HCT116 (cell line): ENCODE measurements around the gene TCF23.

Experiments
- CEBPB ChIP-seq: IDR thresholded peaks from 2 replicates; pipeline ENCODE4 v1.6.1; 2012; ENCODE audit warnings: low read depth
- EGR1 ChIP-seq: IDR thresholded peaks from 2 replicates; pipeline ENCODE4 v1.6.1; 2012; ENCODE audit warnings: low read depth
- EZH2 ChIP-seq: fragments of 200-600 bp; sonication (generic); IDR thresholded peaks from 2 replicates; pipeline ENCODE4 v1.6.1; 2017; ENCODE audit warnings: antibody characterized with exemption, mixed run types
- EZH2phosphoT487 ChIP-seq: fragments of 200-600 bp; IDR thresholded peaks from 2 replicates; pipeline ENCODE4 v1.6.1; 2018; ENCODE audit warnings: antibody characterized with exemption, borderline replicate concordance
- FOSL1 ChIP-seq: IDR thresholded peaks from 2 replicates; pipeline ENCODE4 v1.6.1; 2012; ENCODE audit warnings: low read depth
- JUND ChIP-seq: IDR thresholded peaks from 2 replicates; pipeline ENCODE4 v1.6.1; 2012
- POLR2A ChIP-seq: IDR thresholded peaks from 2 replicates; pipeline ENCODE4 v1.7.0; 2011; ENCODE audit warnings: borderline replicate concordance; ENCODE audit not compliant: insufficient read depth, insufficient read length; ENCODE audit errors: extremely low read depth
- POLR2AphosphoS5 ChIP-seq: IDR thresholded peaks from 2 replicates; pipeline ENCODE4 v1.6.1; 2011; ENCODE audit warnings: mild to moderate bottlenecking, low read depth, low read length, moderate library complexity
- RAD21 ChIP-seq: IDR thresholded peaks from 2 replicates; pipeline ENCODE4 v1.6.1; 2012; ENCODE audit warnings: low read depth, mild to moderate bottlenecking
- SP1 ChIP-seq: IDR thresholded peaks from 2 replicates; pipeline ENCODE4 v1.6.1; 2012; ENCODE audit warnings: low read depth
- ZNF274 ChIP-seq: fragments of 200-500 bp; sonication (Bioruptor generic); IDR thresholded peaks from 2 replicates; pipeline ENCODE4 v1.6.1; 2014; ENCODE audit warnings: mild to moderate bottlenecking, low read depth, low read length, inconsistent platforms
- TF ChIP-seq, protein P1 (sequence below): IDR thresholded peaks from 2 replicates; pipeline ENCODE4 v1.6.1; 2012; ENCODE audit warnings: low read depth
- TF ChIP-seq, protein P2 (sequence below), 3 experiments: fragments of 200-600 bp in 1 of 3; sonication (generic) in 1 of 3; IDR thresholded peaks in 2 of 3; conservative IDR thresholded peaks in 1 of 3; 2 replicates each; pipeline ENCODE4 v1.5.1; 2012 to 2017; ENCODE audit warnings: low read depth in 2 of 3, low read length in 2 of 3, antibody characterized with exemption in 1 of 3, borderline replicate concordance in 1 of 3, control low read depth in 1 of 3, mild to moderate bottlenecking in 1 of 3, mixed read lengths in 1 of 3, mixed run types in 1 of 3, moderate library complexity in 1 of 3; ENCODE audit not compliant: insufficient read depth in 1 of 3

DNA sequence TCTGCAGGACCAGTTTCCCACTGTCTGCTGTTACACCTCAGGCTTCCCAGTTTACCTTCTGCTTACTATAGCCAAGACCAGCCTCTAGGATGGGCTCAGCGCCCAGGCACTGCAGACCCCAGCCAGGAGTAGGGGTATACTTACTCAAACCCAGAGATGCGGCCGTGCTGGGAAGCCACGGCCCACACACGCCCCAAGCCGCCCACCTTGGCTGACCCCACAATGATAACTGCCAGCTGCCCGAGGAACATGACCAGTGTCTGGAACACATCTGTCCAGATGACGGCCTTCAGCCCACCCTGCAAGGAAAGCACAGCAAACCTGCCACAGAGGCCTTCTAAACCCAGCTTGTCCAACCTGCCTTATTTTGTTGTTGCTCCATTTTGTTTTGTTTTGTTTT is 56.4 kb downstream of the TCF23 start:
- TF ChIP-seq POLR2A, result no peak
- TF ChIP-seq, protein P1, sequence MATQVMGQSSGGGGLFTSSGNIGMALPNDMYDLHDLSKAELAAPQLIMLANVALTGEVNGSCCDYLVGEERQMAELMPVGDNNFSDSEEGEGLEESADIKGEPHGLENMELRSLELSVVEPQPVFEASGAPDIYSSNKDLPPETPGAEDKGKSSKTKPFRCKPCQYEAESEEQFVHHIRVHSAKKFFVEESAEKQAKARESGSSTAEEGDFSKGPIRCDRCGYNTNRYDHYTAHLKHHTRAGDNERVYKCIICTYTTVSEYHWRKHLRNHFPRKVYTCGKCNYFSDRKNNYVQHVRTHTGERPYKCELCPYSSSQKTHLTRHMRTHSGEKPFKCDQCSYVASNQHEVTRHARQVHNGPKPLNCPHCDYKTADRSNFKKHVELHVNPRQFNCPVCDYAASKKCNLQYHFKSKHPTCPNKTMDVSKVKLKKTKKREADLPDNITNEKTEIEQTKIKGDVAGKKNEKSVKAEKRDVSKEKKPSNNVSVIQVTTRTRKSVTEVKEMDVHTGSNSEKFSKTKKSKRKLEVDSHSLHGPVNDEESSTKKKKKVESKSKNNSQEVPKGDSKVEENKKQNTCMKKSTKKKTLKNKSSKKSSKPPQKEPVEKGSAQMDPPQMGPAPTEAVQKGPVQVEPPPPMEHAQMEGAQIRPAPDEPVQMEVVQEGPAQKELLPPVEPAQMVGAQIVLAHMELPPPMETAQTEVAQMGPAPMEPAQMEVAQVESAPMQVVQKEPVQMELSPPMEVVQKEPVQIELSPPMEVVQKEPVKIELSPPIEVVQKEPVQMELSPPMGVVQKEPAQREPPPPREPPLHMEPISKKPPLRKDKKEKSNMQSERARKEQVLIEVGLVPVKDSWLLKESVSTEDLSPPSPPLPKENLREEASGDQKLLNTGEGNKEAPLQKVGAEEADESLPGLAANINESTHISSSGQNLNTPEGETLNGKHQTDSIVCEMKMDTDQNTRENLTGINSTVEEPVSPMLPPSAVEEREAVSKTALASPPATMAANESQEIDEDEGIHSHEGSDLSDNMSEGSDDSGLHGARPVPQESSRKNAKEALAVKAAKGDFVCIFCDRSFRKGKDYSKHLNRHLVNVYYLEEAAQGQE, result no peak
- TF ChIP-seq JUND, result no peak
- TF ChIP-seq, protein P2, sequence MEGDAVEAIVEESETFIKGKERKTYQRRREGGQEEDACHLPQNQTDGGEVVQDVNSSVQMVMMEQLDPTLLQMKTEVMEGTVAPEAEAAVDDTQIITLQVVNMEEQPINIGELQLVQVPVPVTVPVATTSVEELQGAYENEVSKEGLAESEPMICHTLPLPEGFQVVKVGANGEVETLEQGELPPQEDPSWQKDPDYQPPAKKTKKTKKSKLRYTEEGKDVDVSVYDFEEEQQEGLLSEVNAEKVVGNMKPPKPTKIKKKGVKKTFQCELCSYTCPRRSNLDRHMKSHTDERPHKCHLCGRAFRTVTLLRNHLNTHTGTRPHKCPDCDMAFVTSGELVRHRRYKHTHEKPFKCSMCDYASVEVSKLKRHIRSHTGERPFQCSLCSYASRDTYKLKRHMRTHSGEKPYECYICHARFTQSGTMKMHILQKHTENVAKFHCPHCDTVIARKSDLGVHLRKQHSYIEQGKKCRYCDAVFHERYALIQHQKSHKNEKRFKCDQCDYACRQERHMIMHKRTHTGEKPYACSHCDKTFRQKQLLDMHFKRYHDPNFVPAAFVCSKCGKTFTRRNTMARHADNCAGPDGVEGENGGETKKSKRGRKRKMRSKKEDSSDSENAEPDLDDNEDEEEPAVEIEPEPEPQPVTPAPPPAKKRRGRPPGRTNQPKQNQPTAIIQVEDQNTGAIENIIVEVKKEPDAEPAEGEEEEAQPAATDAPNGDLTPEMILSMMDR (IDR thresholded peaks at IDR 0.05 in 2 of 3, conservative IDR thresholded peaks at IDR 0.05 in 1 of 3; ENCODE audit: borderline replicate concordance in 1 of 3, insufficient read depth in 1 of 3, low read depth in 2 of 3, low read length in 2 of 3), result no peak
- no peak for TF ChIP-seq EZH2phosphoT487
- TF ChIP-seq EZH2, result no peak
- no peak for TF ChIP-seq FOSL1
- TF ChIP-seq POLR2AphosphoS5, result no peak
- TF ChIP-seq RAD21, result no peak
- no peak for TF ChIP-seq SP1
- no peak for TF ChIP-seq ZNF274
- no peak for TF ChIP-seq EGR1
- TF ChIP-seq CEBPB, result no peak
